ENCODE data around the gene TEX13C.
"Not testable (repeated sequence)": the region's sequence is repeated elsewhere in the genome, so short reads cannot be mapped to it uniquely, and the experiment has no call there.

The TEX13C gene

DNA sequence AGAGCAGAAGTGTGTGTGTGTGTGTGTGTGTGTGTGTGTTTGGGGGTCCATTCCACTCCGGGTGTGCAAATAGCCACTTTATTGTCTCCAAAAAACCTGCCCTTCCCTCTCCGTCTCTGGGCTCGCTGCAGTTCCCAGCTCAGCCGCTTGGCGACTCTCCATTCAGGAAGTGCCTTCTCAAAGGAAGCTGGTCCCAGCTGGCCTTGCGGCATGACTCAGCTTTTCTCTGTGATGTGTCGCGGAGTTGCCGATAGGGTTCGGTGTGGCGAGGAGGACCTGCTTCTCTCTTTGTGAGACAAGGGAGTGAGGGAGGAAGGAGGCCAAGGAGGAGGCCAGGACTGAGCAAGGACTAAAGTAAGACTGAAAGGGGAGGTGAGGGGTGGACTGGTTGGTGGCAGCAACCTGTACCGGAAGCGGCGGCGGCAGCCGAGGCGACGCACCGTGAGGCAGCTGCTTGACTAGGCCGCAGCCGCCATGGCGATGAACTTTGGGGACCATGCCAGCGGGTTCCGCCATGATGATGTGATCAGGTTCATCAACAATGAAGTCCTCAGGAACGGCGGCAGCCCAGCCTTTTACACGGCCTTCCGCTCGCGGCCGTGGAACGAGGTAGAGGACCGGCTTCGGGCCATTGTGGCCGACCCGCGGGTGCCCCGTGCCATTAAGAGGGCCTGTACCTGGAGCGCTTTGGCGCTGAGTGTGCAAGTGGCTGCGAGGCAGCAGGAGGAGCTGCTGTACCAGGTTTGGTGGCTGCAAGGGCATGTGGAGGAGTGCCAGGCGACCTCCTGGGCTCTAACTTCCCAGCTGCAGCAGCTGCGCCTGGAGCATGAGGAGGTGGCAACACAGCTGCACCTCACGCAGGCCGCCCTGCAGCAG is at the start of gene TEX13C:
Gene TEX13C (plus strand): TSS at position 226 of the 876 bp plus-strand sequence. CDS start 249 bp downstream, at position 475.
- DNase-seq: no peak

DNA sequence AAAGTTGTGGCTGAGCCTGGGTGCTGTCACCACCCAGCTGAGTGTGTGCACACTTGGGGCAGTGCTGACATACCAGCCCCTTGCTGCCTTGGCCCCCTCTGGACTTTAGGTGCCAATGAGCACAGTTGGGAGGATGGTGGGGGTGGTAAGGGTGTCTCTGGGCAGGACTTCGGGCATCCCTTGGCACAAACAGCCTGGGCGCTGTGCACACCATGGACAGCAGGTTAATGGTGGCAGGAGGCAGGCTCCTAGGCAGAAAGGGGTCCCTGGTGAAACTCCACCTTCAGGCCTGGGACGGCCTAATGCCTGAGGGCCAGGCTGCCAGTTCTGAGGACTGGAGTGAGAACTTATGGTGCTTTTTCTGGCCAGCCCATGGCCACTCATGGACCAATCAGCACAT is 32.4 kb upstream of the TEX13C start:
- DNase-seq: no peak

DNA sequence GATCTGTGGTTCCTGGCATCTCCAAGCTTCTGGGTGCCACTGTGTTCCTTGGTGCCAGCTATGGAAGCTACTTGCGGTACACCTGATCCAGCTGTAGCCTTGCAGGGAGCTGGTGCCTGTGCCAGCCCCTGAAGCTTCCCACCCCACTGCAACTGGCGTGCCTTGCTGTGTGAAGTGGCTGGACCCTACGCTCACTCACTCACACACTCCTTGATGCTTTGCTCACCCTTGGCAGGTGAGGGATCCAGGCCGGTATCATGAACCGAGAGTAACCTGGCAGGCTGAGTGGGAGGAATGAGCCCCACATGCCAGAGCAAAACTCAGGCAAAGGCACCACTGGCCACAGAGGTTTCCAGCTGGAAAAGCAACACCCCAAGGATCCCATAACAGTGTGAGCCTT is 31.3 kb upstream of the TEX13C start:
- DNase-seq: no peak

DNA sequence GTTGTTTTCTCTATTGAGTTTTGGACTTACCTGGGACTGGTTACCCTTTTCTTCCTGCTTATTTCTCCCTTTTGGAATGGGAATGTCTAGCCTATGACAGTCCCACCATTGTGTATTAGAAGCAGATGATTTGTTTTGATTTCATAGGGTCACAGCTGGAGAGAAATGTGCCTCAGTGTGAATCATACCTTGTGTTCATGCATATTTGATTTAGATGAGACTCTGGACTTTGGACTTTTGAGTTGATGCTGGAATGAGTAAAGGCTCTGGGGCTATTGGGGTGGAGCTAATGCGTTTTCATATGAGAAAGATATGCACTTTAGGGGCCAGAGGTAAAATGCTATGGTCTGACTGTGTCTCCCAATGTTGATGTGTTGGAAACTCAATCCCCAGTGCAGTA is 30.5 kb upstream of the TEX13C start:
- no peak for DNase-seq

DNA sequence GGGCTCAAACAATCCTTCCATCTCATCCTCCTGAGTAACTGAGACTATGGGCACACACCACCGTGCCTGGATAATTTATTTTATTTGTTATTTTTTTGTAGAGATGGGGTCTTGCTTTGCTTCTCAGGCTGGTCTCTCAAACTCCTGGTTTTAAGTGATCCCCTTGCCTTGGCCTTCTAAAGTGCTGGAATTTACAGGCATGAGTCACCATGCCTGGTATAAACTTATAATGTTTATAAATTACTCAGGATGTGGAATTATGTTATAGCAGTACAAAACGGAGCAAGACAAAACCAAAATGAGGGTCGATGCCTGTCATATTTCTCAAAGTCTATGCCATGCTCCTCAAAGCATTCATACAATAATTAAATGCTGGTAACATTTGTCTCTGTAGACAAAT is 29.8 kb upstream of the TEX13C start:
- no peak for DNase-seq

DNA sequence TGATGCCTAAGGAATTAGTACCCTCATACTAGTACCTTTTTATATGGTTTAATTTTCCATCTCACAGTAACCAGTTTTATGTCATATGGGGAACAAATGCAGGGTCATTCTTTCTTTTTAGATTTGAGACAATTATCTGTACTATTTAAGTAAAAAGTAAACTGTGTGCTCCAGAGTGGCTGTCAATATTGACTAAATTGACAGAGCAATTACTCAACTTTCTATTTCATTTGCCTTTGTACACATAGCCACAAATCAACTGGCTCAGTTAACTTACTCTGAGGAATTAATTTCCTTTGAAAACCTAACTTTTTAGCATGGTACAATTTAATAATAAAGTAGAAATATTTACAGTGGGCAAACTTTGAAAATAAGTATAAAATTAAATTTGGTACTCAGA is 28.5 kb upstream of the TEX13C start:
- DNase-seq: no peak

DNA sequence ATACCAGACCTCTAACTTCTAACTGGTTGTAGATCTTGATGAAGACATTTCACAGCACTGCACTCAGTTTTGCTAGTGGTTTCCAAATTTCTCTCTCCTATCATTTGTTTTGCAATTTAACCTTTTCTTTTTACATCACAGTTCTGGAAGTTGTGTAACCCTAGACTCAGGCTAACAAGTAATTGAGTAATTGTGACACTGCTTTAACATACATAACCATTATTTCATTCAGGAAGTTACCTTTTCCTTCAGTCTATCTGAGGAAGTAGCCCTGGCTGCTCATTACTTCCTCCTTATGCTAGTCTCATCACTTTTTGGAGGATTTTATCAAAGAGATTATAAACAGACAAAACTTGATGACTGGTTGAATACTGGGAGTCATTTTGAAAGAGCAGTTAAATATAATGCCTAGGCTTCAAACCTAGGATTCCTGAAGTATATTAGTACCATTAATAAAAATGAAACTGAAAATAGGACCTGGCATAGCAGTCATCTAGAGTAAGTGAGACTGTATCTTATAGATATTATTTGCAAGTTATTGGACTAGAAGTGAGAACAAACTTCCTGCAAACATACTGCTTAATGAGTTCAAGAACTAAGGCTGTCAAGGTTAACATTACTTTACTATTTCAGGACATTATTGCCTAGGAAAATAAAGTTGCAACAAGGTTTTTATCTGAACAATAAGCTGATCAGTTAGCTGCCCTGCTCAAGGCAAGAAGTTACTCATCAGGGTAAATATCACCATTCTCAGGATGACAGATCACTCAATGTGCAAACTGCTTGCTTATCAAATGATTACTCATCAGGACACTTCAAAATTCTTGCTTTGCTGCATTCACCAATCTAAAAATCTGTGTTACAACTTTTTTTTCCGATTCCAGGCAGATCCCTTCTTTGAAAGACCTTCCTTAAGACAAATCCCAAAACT is 25.6 kb upstream of the TEX13C start:
- no peak for DNase-seq

DNA sequence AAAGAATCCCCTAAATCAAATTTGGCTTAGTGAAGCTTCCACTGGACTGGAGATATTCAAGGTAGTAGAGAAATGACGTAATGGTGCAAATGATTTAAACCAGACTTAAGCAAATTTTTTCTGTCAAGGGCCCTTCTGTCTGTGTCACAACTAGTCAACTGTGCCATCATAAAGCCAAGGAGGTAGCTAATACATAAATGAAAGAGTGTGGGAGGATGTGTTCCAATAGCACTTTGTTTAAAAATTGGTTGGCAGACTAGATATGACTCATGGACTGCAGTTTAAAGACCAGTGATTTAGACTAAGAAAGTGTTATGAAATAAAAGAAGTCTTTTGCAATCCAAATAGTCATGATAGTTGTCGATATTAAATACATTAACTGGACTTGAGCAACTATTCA is 24.3 kb upstream of the TEX13C start:
- DNase-seq: no peak

DNA sequence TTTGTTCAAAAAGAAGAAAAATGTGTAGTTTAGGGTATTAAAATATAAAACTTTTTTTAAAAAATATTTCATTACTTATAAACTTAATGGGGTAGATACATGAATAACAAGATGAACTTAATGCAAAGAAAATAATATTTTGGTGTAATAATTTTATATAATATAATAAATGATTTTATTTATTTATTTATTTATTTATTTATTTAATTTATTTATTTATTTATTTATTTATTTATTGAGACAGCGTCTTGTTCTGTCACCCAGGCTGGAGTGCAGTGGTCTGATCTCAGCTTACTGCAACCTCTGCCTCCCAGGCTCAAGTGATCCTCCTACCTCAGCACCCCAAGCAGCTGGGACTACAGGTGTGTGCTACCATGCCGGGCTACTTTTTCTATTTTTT is 20.8 kb upstream of the TEX13C start:
- DNase-seq: no peak

DNA sequence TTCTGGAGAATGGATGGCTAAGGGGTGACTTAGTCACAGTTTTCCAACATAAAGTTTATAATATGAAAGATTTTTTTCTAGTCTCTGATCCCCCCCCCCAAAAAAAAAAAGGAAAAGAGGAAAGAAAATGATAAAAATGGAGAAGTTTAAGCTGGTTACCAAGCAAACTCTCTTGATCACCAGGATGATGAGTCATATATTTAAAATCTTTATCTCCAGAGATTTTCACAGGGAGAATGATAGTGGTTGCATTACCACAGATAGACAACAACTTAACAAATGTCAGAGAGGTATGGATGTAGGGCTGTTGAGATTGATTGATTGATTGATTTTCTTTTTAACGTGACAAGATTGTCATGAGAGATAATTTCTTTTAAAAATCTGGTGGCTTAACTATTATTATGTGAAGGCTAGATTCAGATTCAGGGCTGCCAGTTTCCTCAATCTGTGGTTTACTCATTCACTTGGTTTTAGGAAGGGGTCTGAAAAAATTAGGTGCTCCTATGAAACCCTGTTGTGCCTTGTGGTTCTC is 13.3 kb upstream of the TEX13C start:
- no peak for DNase-seq

DNA sequence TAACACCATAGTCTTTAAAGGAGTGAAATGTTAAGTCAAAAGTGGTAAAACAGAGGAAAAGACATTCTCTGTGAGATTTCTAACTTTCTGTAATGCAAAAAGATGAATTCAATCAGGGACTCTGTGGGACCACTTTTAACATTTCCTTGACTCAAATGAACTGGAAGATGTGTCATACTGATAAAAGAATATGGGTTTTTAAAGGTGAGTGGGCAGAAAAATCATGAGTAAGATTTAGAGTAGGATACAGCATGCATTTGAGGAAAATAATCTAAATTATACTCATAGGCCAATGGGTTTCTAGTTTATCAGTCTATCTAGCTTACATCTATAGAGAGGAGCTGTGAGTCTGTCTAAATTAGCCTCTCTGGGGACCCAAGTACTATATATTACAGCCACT is 11.0 kb upstream of the TEX13C start:
- DNase-seq: no peak

DNA sequence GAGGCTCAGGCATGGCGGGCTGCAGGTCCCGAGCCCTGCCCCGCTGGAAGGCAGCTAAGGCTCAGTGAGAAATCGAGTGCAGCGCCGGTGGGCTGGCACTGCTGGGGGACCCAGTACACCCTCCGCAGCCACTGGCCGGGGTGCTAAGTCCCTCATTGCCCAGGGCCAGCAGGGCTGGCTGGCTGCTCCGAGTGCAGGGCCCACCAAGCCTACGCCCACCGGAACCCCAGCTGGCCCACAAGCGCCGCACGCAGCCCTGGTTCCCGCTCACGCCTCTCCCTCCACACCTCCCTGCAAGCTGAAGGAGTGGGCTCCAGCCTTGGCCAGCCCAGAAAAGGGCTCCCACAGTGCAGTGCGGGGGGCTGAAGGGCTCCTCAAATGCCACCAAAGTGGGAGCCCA is 505 bp upstream of the TEX13C start:
- DNase-seq: not testable (repeated sequence)

DNA sequence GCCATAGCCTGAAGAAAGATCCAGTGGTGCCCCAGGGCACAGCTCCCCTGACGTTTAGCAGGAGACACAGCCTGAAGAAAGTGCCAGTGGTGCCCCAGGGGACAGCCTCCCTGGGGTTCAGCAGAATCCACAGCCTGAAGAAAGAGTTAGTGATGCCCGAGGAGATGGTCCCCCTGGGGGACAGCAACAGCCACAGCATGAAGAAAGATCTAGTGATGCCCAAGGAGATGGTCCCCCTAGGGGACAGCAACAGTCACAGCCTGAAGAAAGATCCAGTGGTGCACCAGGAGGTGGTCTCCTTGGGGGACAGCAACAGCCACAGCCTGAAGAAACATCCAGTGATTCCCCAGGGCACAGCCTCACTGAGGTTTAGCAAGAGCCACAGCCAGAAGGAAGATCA is 2.8 kb downstream of the TEX13C start:
- DNase-seq: no peak

DNA sequence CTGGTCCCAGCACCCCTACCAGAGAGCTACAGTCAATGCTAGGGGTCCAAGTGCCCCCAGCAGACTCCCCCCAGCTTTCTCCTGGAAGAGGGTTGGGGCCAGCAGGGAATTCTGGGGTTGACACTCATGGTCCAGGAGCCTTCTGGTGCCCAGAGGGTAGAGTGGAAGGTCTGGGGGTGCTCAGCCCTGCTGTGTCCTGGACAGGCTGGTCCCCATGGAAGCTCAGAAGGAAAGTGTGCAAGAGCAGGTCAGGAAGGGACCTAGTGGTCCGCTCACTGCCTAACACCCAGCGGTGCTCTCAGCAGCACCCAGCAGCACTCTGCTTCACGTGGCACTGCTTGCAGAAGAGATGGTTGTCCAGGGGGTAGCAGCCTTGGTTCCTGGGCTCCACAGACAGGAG is 6.9 kb downstream of the TEX13C start:
- no peak for DNase-seq

DNA sequence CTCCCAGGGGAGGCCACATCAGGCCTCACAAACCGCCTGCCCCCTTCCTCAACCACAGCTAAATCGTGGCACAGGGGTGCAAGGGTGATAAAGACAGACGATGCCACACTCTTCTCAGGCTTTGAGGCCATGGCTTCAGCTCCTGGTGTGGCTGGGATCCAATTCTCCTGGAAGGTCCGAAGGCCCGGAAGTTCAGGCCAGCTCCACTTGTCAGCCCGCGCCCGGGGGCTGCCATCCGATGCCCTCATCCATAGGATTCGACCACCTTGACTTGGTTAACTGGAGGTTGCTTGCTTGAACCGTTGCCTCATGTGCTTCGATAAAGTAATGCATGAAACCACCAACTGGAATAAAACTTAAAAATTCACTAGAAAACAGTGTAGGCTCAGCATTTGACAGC is 8.2 kb downstream of the TEX13C start:
- no peak for DNase-seq

DNA sequence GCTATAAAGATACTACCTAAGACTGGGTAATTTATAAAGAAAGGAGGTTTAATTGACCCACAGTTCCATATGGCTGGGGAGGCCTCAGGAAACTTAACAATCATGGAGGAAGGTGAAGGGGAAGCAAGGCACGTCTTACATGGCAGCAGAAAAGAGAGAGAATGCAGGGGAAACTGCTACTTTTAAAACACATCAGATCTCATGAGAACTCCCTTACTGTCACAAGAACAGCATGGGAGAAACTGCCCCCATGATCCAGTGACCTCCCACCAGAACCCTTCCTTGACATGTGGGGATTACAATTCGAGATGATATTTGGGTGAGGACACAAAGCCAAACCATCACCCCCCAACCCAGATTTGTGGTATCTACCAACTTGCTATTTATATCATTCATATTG is 13.9 kb downstream of the TEX13C start:
- DNase-seq: no peak

DNA sequence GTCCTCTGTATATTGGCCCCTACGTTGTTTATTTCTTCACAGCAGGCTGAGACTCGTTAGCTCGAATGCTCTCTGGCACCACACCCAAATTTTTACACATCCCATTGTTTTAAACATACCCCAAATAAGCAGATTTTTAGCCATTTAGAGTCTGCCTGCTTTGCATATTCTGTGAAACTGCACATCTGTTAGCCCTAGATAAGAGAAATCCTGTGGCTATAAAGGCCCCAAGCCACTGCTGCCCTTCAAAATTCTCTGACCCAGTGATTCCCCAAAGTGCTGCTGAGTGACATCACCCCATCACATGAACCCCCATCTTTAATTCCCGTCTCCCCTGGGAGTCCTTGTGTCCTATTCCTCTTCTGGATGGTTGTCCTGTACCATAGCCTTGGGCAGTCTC is 20.8 kb downstream of the TEX13C start:
- DNase-seq: no peak

DNA sequence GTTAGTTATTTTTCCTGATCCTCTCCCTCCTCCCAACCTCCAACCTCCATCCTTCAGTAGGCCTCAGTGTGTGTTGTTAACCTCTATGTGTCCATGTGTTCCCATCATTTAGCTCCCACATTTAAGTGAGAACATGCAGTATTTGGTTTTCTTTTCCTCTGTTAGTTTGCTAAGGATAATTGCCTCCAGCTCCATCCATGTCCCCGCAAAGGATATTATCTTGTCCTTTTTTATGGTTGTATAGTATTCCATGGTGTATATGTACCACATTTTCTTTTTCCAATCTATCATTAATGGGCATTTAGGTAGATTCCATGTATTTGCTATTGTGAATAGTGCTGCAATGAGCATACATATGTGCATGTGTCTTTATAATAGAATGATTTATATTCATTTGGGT is 54.5 kb downstream of the TEX13C start:
- DNase-seq: no peak
